ENCODE measurements around the gene CSF3.

Gene CSF3, protein sequence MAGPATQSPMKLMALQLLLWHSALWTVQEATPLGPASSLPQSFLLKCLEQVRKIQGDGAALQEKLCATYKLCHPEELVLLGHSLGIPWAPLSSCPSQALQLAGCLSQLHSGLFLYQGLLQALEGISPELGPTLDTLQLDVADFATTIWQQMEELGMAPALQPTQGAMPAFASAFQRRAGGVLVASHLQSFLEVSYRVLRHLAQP

DNA sequence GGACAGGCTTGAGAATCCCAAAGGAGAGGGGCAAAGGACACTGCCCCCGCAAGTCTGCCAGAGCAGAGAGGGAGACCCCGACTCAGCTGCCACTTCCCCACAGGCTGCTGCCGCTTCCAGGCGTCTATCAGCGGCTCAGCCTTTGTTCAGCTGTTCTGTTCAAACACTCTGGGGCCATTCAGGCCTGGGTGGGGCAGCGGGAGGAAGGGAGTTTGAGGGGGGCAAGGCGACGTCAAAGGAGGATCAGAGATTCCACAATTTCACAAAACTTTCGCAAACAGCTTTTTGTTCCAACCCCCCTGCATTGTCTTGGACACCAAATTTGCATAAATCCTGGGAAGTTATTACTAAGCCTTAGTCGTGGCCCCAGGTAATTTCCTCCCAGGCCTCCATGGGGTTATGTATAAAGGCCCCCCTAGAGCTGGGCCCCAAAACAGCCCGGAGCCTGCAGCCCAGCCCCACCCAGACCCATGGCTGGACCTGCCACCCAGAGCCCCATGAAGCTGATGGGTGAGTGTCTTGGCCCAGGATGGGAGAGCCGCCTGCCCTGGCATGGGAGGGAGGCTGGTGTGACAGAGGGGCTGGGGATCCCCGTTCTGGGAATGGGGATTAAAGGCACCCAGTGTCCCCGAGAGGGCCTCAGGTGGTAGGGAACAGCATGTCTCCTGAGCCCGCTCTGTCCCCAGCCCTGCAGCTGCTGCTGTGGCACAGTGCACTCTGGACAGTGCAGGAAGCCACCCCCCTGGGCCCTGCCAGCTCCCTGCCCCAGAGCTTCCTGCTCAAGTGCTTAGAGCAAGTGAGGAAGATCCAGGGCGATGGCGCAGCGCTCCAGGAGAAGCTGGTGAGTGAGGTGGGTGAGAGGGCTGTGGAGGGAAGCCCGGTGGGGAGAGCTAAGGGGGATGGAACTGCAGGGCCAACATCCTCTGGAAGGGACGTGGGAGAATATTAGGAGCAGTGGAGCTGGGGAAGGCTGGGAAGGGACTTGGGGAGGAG, at the start of gene CSF3:
Gene CSF3 (plus strand): TSS at position 436 of the 993 bp plus-strand sequence. CDS start 35 bp downstream, at position 471.
- in situ Hi-C loops (cut with MboI; ENCODE audit: low pct_unique_long_range_greater_than_20kb, low sequenced_read_pairs) = no loop called here
- no peak for DNase-seq

GRCh38 chr17:39966771-39967170, 48.5 kb upstream of the CSF3 start:
- DNase-seq = no peak
- in situ Hi-C loops (cut with MboI; ENCODE audit: low pct_unique_long_range_greater_than_20kb, low sequenced_read_pairs) = no loop called here

GRCh38 chr17:39968761-39969160, 46.5 kb upstream of the CSF3 start:
- DNase-seq = no peak
- in situ Hi-C loops (cut with MboI; ENCODE audit: low pct_unique_long_range_greater_than_20kb, low sequenced_read_pairs) = no loop called here

- in situ Hi-C loops (cut with MboI; ENCODE audit: low pct_unique_long_range_greater_than_20kb, low sequenced_read_pairs) = no loop called here
- DNase-seq = no peak
Observed at GRCh38 chr17:39969375-39969774, 45.9 kb upstream of the CSF3 start.

DNA sequence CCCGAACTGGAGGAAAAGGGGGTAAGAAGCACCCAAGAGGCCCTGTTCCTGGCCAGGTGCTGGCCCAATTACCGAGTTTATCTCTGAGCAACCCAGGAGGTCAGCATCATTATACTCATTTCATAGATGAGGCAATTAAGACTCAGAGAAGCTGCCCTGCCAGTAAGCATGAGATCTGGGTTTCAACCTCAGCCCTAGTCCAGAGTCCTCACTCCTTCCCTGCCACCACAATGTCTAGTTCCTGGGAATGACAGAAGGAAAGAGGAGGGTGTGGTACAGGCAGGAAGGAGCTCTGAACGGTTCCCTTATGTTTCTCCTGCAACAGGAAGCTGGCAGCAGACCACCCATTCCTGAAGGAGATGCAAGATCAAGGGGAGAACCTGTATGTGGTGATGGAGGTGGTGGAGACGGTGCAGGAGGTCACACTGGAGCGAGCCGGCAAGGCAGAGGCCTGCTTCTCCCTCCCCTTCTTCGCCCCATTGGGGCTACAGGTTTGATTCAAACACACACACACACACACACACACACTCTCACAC, 45.0 kb upstream of the CSF3 start:
- DNase-seq = no peak
- in situ Hi-C loops (cut with MboI; ENCODE audit: low pct_unique_long_range_greater_than_20kb, low sequenced_read_pairs) = no loop called here

- in situ Hi-C loops (cut with MboI; ENCODE audit: low pct_unique_long_range_greater_than_20kb, low sequenced_read_pairs) = no loop called here
Observed at GRCh38 chr17:39971076-39971603, 44.1 kb upstream of the CSF3 start.

DNA sequence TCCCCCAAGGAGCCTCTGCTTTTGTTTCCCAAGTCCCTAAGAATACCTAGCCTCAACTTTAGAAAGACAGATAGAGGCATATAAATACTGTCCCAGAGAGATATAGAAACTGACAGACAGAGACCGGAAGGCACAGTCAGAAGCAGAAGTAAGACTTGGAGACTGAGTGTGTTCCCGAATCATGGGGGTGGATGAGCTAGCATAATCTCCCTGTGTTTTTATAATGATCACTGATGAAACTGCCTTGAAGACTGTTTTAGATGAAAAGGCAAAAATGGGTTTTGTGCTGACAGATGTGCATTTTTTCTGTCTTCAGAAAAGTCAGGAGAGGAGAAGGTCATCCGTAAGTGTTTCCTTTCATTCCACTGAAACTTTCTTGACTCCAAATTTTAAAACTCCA, 43.0 kb upstream of the CSF3 start:
- in situ Hi-C loops (cut with MboI; ENCODE audit: low pct_unique_long_range_greater_than_20kb, low sequenced_read_pairs) = no loop called here
- DNase-seq = peak; percentile 29

More at GRCh38 chr17:39971076-39971603, 44.1 kb upstream of the CSF3 start:
- DNase-seq = no peak

- in situ Hi-C loops (cut with MboI; ENCODE audit: low pct_unique_long_range_greater_than_20kb, low sequenced_read_pairs) = no loop called here
- no peak for DNase-seq
Observed at GRCh38 chr17:39973496-39973895, 41.7 kb upstream of the CSF3 start.

GRCh38 chr17:39974433-39974832, 40.8 kb upstream of the CSF3 start:
- in situ Hi-C loops (cut with MboI; ENCODE audit: low pct_unique_long_range_greater_than_20kb, low sequenced_read_pairs) = no loop called here
- no peak for DNase-seq

- in situ Hi-C loops (cut with MboI; ENCODE audit: low pct_unique_long_range_greater_than_20kb, low sequenced_read_pairs) = no loop called here
- DNase-seq = no peak
Observed at GRCh38 chr17:39975801-39976200, 39.4 kb upstream of the CSF3 start.

GRCh38 chr17:39979016-39979670, 36.1 kb upstream of the CSF3 start:
- DNase-seq = no peak
- in situ Hi-C loops (cut with MboI; ENCODE audit: low pct_unique_long_range_greater_than_20kb, low sequenced_read_pairs) = no loop called here

DNA sequence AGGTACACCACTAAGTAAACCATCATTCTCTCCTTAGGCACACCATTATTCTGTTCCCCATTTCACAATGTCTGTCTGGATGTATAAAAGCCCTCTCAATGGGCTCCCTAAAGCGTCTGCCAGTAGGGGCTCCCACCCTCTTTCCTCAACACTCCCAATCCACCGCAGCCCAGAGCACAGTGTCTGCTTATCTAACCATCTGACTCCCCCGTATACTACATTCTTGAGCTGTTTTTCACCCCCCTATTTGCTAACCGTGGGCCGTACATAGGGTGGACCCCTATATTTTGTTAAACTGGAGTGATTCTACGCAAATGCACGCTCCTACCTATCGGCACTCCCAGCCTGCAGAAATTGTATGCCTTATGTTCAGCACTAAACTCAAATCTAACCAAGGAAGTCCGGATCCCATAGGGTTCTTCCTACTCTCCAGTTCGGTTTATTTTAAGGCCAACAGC, 35.3 kb upstream of the CSF3 start:
- no peak for DNase-seq
- in situ Hi-C loops (cut with MboI; ENCODE audit: low pct_unique_long_range_greater_than_20kb, low sequenced_read_pairs) = no loop called here

DNA sequence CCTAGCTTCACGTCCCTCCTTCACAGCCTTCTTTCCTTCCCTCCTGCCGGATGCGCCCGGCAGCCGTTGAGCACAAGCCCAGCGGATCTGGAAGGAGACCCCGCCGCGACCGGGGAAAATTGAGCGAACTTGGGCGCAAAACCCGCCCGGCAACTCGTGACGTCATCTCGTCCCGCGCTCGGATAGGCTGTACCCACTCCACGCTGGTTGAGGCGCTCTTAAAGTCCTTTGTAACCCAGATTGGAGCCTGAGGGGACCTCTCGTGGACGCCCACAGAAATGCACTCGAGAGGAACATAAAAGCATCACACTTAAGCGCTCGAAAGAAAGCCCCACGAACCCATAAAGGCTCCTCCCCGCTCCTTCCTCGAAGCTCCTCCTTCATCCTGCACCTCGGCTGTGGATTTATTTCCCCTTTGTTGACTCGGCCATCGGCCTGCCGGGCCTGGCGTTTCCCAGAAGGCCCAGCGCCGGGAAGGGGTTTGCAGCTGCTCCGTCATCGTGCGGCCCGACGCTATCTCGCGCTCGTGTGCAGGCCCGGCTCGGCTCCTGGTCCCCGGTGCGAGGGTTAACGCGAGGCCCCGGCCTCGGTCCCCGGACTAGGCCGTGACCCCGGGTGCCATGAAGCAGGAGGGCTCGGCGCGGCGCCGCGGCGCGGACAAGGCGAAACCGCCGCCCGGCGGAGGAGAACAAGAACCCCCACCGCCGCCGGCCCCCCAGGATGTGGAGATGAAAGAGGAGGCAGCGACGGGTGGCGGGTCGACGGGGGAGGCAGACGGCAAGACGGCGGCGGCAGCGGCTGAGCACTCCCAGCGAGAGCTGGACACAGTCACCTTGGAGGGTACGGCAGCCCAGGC, 34.7 kb upstream of the CSF3 start, which contains the start of gene PSMD3:
Gene PSMD3 (plus strand): TSS at position 457 of the 856 bp plus-strand sequence. CDS start 164 bp downstream, at position 621.
- DNase-seq = peak; percentile 100
- in situ Hi-C loops (cut with MboI; ENCODE audit: low pct_unique_long_range_greater_than_20kb, low sequenced_read_pairs) = no loop called here

- in situ Hi-C loops (cut with MboI; ENCODE audit: low pct_unique_long_range_greater_than_20kb, low sequenced_read_pairs) = no loop called here
- peak; percentile 7 for DNase-seq
Observed at GRCh38 chr17:39981207-39981741, 34.0 kb upstream of the CSF3 start.

DNA sequence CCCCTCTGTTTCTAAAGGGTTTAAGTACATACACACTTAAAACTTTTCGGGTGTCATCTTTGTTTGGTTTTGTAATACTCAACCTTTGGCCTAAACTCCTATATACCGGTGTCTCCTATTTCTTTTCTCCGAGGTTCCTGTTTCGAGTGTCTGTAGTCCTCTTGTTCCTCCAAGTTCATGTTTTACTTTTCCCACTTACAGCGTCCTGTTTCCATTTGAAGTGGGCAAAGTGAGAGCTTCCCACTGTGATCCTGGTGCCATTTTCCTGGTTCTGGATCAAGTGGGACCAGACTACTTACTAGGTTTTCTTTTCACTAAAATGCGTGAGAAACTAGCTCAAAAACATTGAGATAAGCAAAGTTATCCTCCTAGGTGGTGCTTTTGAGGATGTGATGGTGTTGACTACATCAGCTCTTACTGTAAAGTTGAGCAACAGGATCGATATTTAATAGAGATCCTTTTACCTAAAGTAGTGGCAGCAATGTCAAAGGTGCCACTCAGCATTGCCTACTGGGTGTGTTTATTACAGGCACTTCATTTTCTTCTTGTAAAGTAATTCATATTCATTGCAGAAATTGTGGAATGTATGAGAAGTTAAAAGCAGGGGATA, 33.4 kb upstream of the CSF3 start:
- peak; percentile 31 for DNase-seq
- in situ Hi-C loops (cut with MboI; ENCODE audit: low pct_unique_long_range_greater_than_20kb, low sequenced_read_pairs) = no loop called here

DNA sequence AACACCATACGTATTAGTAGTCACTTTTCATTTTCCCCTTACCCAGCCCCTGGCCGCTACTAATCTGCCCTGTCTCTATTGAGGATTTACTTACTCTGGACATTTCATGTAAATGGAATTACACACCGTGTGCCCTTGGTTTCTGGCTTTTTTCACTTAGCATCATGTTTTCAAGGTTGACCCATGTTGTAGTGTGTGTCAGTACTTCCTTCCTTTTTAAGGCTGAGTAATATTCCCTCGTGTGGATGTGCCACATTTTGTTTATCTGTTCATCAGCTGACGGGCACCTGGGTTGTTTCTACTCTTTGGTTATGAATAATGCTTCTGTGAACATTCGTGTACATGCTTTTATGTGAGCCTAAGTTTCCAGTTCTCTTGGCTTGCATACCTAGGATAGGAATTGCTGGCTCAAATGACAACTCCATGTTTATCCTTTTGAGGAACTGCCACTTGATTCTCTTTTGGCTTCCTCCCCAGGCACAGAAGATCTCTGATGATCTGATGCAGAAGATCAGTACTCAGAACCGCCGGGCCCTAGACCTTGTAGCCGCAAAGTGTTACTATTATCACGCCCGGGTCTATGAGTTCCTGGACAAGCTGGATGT, 26.9 kb upstream of the CSF3 start:
- in situ Hi-C loops (cut with MboI; ENCODE audit: low pct_unique_long_range_greater_than_20kb, low sequenced_read_pairs) = no loop called here
- DNase-seq = no peak

GRCh38 chr17:39994448-39994847, 20.8 kb upstream of the CSF3 start:
- in situ Hi-C loops (cut with MboI; ENCODE audit: low pct_unique_long_range_greater_than_20kb, low sequenced_read_pairs) = no loop called here
- DNase-seq = no peak
